Gastroesophageal sphincter (tissue), 3 donors: ENCODE measurements around the gene CREBBP.

Experiments
- EP300 ChIP-seq: sonication (generic); formaldehyde crosslinking; IDR thresholded peaks from one replicate; pipeline ENCODE4 v1.6.1; 2017; ENCODE audit warnings: antibody characterized with exemption, mild to moderate bottlenecking
- POLR2A ChIP-seq, 2 donors: fragments of 450-650 bp; IDR thresholded peaks; one replicate each; pipeline ENCODE4 v1.6.1; 2017; ENCODE audit warnings: antibody characterized with exemption in 2 of 2, mild to moderate bottlenecking in 2 of 2, moderate library complexity in 1 of 2
- POLR2AphosphoS5 ChIP-seq: sonication (generic); formaldehyde crosslinking; IDR thresholded peaks from one replicate; pipeline ENCODE4 v1.6.1; 2017; ENCODE audit warnings: antibody characterized with exemption
- TF ChIP-seq, protein P1 (sequence below), 4 experiments: fragments of 200-600 bp in 2 of 4; fragments of 450-650 bp in 2 of 4; sonication (generic) in 1 of 4; IDR thresholded peaks; one replicate each; pipeline ENCODE4 v1.5.1; 2017 to 2019; ENCODE audit warnings: antibody characterized with exemption in 4 of 4, mild to moderate bottlenecking in 2 of 4, moderate library complexity in 2 of 4

DNA sequence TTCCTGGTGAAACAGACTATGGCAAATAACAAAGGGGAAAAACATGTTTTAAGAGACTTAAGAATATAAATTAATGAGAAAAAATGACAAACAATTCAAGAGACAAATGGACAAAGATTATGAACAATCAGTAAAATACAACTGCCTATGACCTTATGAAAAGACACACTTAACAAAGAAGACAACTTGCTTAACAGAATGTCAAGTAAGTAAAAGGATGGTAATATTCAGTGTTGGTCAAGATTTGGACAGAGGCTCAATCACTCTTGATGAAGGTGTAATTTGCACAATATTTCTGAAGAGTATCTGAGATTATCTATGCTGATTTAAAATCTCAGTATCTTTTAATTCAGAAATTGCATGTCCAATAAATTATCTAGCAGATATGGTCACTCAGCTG lies 34.4 kb downstream of the CREBBP start:
- TF ChIP-seq, protein P1, sequence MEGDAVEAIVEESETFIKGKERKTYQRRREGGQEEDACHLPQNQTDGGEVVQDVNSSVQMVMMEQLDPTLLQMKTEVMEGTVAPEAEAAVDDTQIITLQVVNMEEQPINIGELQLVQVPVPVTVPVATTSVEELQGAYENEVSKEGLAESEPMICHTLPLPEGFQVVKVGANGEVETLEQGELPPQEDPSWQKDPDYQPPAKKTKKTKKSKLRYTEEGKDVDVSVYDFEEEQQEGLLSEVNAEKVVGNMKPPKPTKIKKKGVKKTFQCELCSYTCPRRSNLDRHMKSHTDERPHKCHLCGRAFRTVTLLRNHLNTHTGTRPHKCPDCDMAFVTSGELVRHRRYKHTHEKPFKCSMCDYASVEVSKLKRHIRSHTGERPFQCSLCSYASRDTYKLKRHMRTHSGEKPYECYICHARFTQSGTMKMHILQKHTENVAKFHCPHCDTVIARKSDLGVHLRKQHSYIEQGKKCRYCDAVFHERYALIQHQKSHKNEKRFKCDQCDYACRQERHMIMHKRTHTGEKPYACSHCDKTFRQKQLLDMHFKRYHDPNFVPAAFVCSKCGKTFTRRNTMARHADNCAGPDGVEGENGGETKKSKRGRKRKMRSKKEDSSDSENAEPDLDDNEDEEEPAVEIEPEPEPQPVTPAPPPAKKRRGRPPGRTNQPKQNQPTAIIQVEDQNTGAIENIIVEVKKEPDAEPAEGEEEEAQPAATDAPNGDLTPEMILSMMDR (IDR thresholded peaks at IDR 0.05) = no peak
- no peak for TF ChIP-seq POLR2AphosphoS5
- no peak for TF ChIP-seq EP300
- no peak for TF ChIP-seq POLR2A (IDR thresholded peaks at IDR 0.05)
